ENCODE results near the gene PDZD2. TPM values are rescaled to one million over a fixed set of nuclear protein-coding genes. Genes with fewer than 3 reads are reported as not detected.

Gene PDZD2
- total RNA-seq, 4 donors from 2014 or later: 6.2 to 21.4 (median 11.8) TPM

GRCh38 chr5:31986101-31986500 lies 347.2 kb downstream of the PDZD2 start:
- Histone ChIP-seq H3K4me1 (peaks cover 0 to 14% of the 10 kb centered on the region in 2 donors), H3K4me3 (no peak overlapping the region), H3K27ac (no peak overlapping the region), H3K27me3 (no peaks in the 10 kb centered on the region), H3K9me3 (no peaks in the 10 kb centered on the region), H3K36me3 (no peaks in the 10 kb centered on the region)
- no peak for DNase-seq
- TF ChIP-seq, protein P1, sequence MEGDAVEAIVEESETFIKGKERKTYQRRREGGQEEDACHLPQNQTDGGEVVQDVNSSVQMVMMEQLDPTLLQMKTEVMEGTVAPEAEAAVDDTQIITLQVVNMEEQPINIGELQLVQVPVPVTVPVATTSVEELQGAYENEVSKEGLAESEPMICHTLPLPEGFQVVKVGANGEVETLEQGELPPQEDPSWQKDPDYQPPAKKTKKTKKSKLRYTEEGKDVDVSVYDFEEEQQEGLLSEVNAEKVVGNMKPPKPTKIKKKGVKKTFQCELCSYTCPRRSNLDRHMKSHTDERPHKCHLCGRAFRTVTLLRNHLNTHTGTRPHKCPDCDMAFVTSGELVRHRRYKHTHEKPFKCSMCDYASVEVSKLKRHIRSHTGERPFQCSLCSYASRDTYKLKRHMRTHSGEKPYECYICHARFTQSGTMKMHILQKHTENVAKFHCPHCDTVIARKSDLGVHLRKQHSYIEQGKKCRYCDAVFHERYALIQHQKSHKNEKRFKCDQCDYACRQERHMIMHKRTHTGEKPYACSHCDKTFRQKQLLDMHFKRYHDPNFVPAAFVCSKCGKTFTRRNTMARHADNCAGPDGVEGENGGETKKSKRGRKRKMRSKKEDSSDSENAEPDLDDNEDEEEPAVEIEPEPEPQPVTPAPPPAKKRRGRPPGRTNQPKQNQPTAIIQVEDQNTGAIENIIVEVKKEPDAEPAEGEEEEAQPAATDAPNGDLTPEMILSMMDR (IDR thresholded peaks at IDR 0.05): no peak
- TF ChIP-seq POLR2A (IDR thresholded peaks at IDR 0.05): no peak
- intact Hi-C loops (cut with DNase I; ENCODE audit: low total_unique reads): no loop called here

- intact Hi-C loops (cut with DNase I; ENCODE audit: low total_unique reads): no loop called here
- no peak for TF ChIP-seq POLR2A (IDR thresholded peaks at IDR 0.05)
- TF ChIP-seq, protein P1 (IDR thresholded peaks at IDR 0.05): no peak
- Histone ChIP-seq H3K4me3 (no peak overlapping the region), H3K4me1 (peaks cover 0 to 9% of the 10 kb centered on the region in 2 donors), H3K36me3 (no peaks in the 10 kb centered on the region), H3K27ac (no peak overlapping the region), H3K27me3 (no peaks in the 10 kb centered on the region), H3K9me3 (no peaks in the 10 kb centered on the region)
- peak in 1 of 2 donors; percentile 35 for DNase-seq
Measured at GRCh38 chr5:31987985-31988710, 349.2 kb downstream of the PDZD2 start.

- H3K27me3 ChIP-seq: no peaks in the 10 kb centered on the region
- peak overlapping the region; percentile 51 to 67 for H3K27ac ChIP-seq
Measured at GRCh38 chr5:31990081-31990650, 351.2 kb downstream of the PDZD2 start.

DNA sequence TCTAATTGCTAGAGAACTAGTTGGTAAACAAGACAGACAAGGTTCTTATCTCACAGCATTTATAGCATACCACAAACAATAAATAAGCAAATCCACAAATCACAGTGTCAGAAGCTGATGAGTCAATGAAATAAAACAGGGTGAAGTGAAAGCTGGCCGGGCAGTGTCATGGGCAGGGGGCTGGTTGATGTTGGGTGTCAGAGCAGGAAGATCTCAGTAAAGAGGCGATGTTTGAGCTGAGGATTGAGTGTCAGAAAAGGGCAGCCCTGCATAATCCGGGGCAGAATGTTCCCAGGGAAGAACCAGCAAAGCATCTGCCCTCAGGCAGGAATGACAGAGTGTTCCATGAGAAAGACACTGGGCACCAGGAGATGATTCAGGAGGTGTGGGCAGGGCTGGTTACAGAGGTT lies 351.8 kb downstream of the PDZD2 start:
- Histone ChIP-seq H3K4me3 (no peak overlapping the region), H3K36me3 (no peaks in the 10 kb centered on the region), H3K27me3 (no peaks in the 10 kb centered on the region), H3K9me3 (no peaks in the 10 kb centered on the region), H3K27ac (peak overlapping the region; percentile 51 to 67), H3K4me1 (peaks cover 0 to 5% of the 10 kb centered on the region in 2 donors)
- no peak for DNase-seq
- no peak for TF ChIP-seq POLR2A (IDR thresholded peaks at IDR 0.05)
- TF ChIP-seq, protein P1 (IDR thresholded peaks at IDR 0.05): no peak
- intact Hi-C loops (cut with DNase I; ENCODE audit: low total_unique reads): no loop called here

More at GRCh38 chr5:31990081-31990650, 351.2 kb downstream of the PDZD2 start:
- H3K4me3 ChIP-seq: no peak overlapping the region
- TF ChIP-seq, protein P1 (IDR thresholded peaks at IDR 0.05): no peak
- no peak for TF ChIP-seq POLR2A (IDR thresholded peaks at IDR 0.05)
- peaks cover 0 to 5% of the 10 kb centered on the region in 2 donors for H3K4me1 ChIP-seq
- H3K9me3 ChIP-seq: no peaks in the 10 kb centered on the region
- no peaks in the 10 kb centered on the region for H3K36me3 ChIP-seq
- DNase-seq: no peak
- intact Hi-C loops (cut with DNase I; ENCODE audit: low total_unique reads): no loop called here

- intact Hi-C loops (cut with DNase I; ENCODE audit: low total_unique reads): no loop called here
- Histone ChIP-seq H3K27ac (no peak overlapping the region), H3K4me3 (no peak overlapping the region), H3K4me1 (peaks cover 0 to 5% of the 10 kb centered on the region in 2 donors), H3K9me3 (no peaks in the 10 kb centered on the region), H3K36me3 (no peaks in the 10 kb centered on the region), H3K27me3 (no peaks in the 10 kb centered on the region)
- no peak for DNase-seq
- TF ChIP-seq, protein P1 (IDR thresholded peaks at IDR 0.05): no peak
- TF ChIP-seq POLR2A (IDR thresholded peaks at IDR 0.05): no peak
Measured at GRCh38 chr5:31992377-31992776, 353.4 kb downstream of the PDZD2 start.
